Endothelial cell of umbilical vein (primary cell): ENCODE measurements around the gene KRT78. TPM values are rescaled to one million over a fixed set of nuclear protein-coding genes. Genes with fewer than 3 reads are reported as not detected.

Source experiments
- BruUV-seq: library from RNA; stranded (reverse); fragments of 400-500 nt; replicated peaks from 2 replicates; lab custom pipeline; 2021; lab: Mats Ljungman, UMichigan
- CTCF ChIA-PET: fragments of 300-600, 350-600 bp; sonication (Branson Sonifier 250); formaldehyde crosslinking; loops from one replicate; lab custom pipeline; 2021; ENCODE audit warnings: antibody characterized with exemption, inconsistent platforms; lab: Charles Lee
- POLR2A ChIA-PET: fragments of 300-600, 350-600 bp; sonication (Branson Sonifier 250); formaldehyde crosslinking; loops from one replicate; lab custom pipeline; 2021; ENCODE audit warnings: antibody characterized with exemption, inconsistent platforms; lab: Charles Lee
- DNase-seq: peaks from one replicate; pipeline ENCODE4 v3.0.0-alpha.2; 2011; ENCODE audit warnings: low read depth, low spot score
- FAIRE-seq: peaks from 2 replicates; lab custom pipeline; 2011; peaks lifted over from hg19 to GRCh38; lab: Jason Lieb, UNC
- H2AFZ ChIP-seq: 2 replicates; pipeline ENCODE4 v1.6.0; 2012; ENCODE audit warnings: low read depth, low read length, control low read depth, inconsistent platforms
- H3K27ac ChIP-seq: 2 replicates; pipeline ENCODE4 v1.5.1; 2011; ENCODE audit warnings: low read depth, mild to moderate bottlenecking, control low read depth, low read length, moderate library complexity; ENCODE audit not compliant: insufficient read depth
- H3K27me3 ChIP-seq, 2 experiments: 2 replicates each; pipeline versions ENCODE4 v1.6.0 to v1.6.1; 2011; ENCODE audit warnings: low read length in 2 of 2, mixed read lengths in 1 of 2; ENCODE audit not compliant: control insufficient read depth in 2 of 2, insufficient read depth in 2 of 2
- H3K36me3 ChIP-seq, 2 experiments: 2 replicates in 1 of 2; 3 replicates in 1 of 2; pipeline ENCODE4 v1.5.1; 2011; ENCODE audit warnings: low read length in 2 of 2, mild to moderate bottlenecking in 1 of 2, moderate library complexity in 1 of 2; ENCODE audit not compliant: control insufficient read depth in 2 of 2, insufficient read depth in 2 of 2; ENCODE audit errors: extremely low read depth in 1 of 2
- H3K4me1 ChIP-seq: 3 replicates; pipeline ENCODE4 v1.5.1; 2011; ENCODE audit warnings: mild to moderate bottlenecking, low read length; ENCODE audit not compliant: control insufficient read depth, insufficient read depth; ENCODE audit errors: extremely low read depth
- H3K4me2 ChIP-seq: 2 replicates; pipeline ENCODE4 v1.6.1; 2011; ENCODE audit warnings: low read length, control low read depth, mixed read lengths; ENCODE audit not compliant: insufficient read depth
- H3K4me3 ChIP-seq, 3 experiments: fragments of 200-600 bp in 1 of 3; sonication (generic), shearing (Covaris generic) in 1 of 3; replicated peaks in 1 of 3; 2 replicates each; pipeline ENCODE4 v1.5.1; 2011 to 2016; ENCODE audit warnings: control low read depth in 3 of 3, low read length in 3 of 3, mild to moderate bottlenecking in 2 of 3, inconsistent platforms in 1 of 3, low read depth in 1 of 3, moderate library complexity in 1 of 3; ENCODE audit not compliant: insufficient read depth in 1 of 3
- H3K79me2 ChIP-seq: 2 replicates; pipeline ENCODE4 v1.6.0; 2012; ENCODE audit warnings: low read length, inconsistent platforms; ENCODE audit not compliant: control insufficient read depth, insufficient read depth
- H3K9ac ChIP-seq: replicated peaks from 2 replicates; pipeline ENCODE3; 2011; ENCODE audit warnings: low read length, control low read depth; ENCODE audit not compliant: insufficient read depth; ENCODE audit errors: extremely low read depth
- H3K9me1 ChIP-seq: replicated peaks from 3 replicates; pipeline ENCODE4 v1.6.0; 2011; ENCODE audit warnings: mild to moderate bottlenecking, low read length; ENCODE audit not compliant: control insufficient read depth, insufficient read depth; ENCODE audit errors: extremely low read depth
- H3K9me3 ChIP-seq: replicated peaks from 2 replicates; pipeline ENCODE4 v1.5.1; 2012; ENCODE audit warnings: low read length, inconsistent platforms; ENCODE audit not compliant: control insufficient read depth, insufficient read depth
- H4K20me1 ChIP-seq: replicated peaks from 2 replicates; pipeline ENCODE3; 2011; ENCODE audit warnings: mild to moderate bottlenecking, low read length; ENCODE audit not compliant: control insufficient read depth, insufficient read depth; ENCODE audit errors: extremely low read depth
- CTCF ChIP-seq, 2 donors: IDR thresholded peaks; 1 replicate in 1 of 2; 2 replicates in 1 of 2; pipeline ENCODE4 v1.5.1; 2011; ENCODE audit warnings: low read length in 2 of 2, mild to moderate bottlenecking in 2 of 2, moderate library complexity in 2 of 2, control low read depth in 1 of 2, inconsistent platforms in 1 of 2, low read depth in 1 of 2; ENCODE audit not compliant: insufficient read depth in 1 of 2; ENCODE audit errors: extremely low read depth in 1 of 2
- EZH2 ChIP-seq: IDR thresholded peaks from 2 replicates; pipeline ENCODE4 v1.6.1; 2012; ENCODE audit warnings: borderline replicate concordance, low read depth, mild to moderate bottlenecking, moderate library complexity, low read length, inconsistent platforms; ENCODE audit not compliant: severe bottlenecking
- FOS ChIP-seq: IDR thresholded peaks from 2 replicates; pipeline ENCODE4 v1.6.1; 2011; ENCODE audit warnings: mild to moderate bottlenecking, low read length, moderate library complexity, borderline replicate concordance; ENCODE audit not compliant: insufficient read depth
- GATA2 ChIP-seq: IDR thresholded peaks from 2 replicates; pipeline ENCODE4 v1.7.0; 2011; ENCODE audit warnings: low read depth, mild to moderate bottlenecking, moderate library complexity, mixed read lengths, low read length; ENCODE audit not compliant: insufficient read length, insufficient read depth
- JUN ChIP-seq: IDR thresholded peaks from 2 replicates; pipeline ENCODE4 v1.6.1; 2011; ENCODE audit warnings: borderline replicate concordance, low read depth; ENCODE audit not compliant: insufficient read length, insufficient read depth
- MAX ChIP-seq: IDR thresholded peaks from 2 replicates; pipeline ENCODE4 v1.6.1; 2011; ENCODE audit not compliant: insufficient read depth, insufficient read length
- MYC ChIP-seq: IDR thresholded peaks from one replicate; pipeline ENCODE4 v1.6.1; 2011; ENCODE audit warnings: mild to moderate bottlenecking, low read depth, low read length
- POLR2A ChIP-seq: IDR thresholded peaks from 2 replicates; pipeline ENCODE4 v1.6.1; 2012; ENCODE audit warnings: low read depth, mild to moderate bottlenecking, control low read depth, low read length
- POLR2AphosphoS5 ChIP-seq: IDR thresholded peaks from 2 replicates; pipeline ENCODE4 v1.6.1; 2012; ENCODE audit warnings: low read depth, mild to moderate bottlenecking, control low read depth, low read length, moderate library complexity; ENCODE audit not compliant: insufficient read depth
- dilution Hi-C: fragments of 300-500 bp; cut with MboI; formaldehyde crosslinking; loops from one replicate; pipeline ENCODE4 v1.15.0; 2019; ENCODE audit warnings: low sequenced_read_pairs; ENCODE audit not compliant: extremely low pct_ligation_motif_present
- intact Hi-C: fragments of 100-400 bp; cut with micrococcal nuclease; formaldehyde crosslinking; loops from one replicate; pipeline ENCODE4 v1.10.0; 2022
- polyA plus RNA-seq, 4 experiments: library from polyadenylated mRNA; depleted of rRNA in 3 of 4; stranded (reverse) in 3 of 4; unstranded in 1 of 4; fragments of >200 nt; gene quantifications; 2 replicates each; pipeline versions ENCODE4 v1.2.1 to v1.2.3, GENCODE V29; 2011 to 2012; ENCODE audit warnings: missing spikeins in 1 of 4
- total RNA-seq: library from RNA; stranded (reverse); gene quantifications from 2 replicates; pipeline ENCODE4 v1.2.3, GENCODE V29; 2021

The KRT78 gene
- total and polyA plus RNA-seq, 2 donors (not counting 3 experiments of a cell fraction or from before 2014, with no cell fraction given) = not detected

DNA sequence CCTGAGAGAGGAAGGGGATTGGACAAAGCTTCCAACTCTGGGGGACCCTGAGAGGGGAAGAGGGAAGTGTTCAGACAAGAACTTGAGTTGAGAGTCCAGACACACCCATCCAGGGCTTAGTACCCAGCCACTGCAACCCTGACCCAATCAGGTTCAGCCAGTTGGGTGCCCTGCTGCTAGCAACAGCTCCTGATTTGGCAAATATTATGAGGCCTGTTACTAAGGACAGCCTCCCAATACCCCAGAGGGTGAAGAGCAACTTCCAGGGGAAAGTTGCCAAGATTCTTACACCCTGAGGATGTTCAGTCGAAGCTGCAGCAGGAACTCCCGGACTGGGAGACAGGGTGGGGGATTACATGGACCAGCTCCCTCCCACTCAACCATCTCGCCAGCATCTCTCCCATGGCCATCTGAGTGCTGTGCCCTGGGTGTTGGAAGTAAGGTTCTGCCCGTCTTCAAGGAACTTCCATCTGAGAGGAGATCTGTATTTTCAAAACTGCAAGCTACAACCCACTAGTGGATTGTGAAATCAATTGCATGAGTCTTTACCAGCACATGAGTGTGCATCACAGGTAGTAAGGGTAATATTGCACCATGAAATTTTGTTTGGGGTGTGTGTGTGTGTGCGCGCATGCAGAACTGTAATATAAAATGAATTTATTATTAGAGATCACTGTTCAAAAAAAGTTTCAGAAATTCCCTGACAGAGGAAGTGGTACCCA, 11.5 kb upstream of the KRT78 start:
- Histone ChIP-seq H3K9me1 (no peaks in the 10 kb centered on the region), H3K36me3 (no peaks in the 10 kb centered on the region), H3K79me2 (no peaks in the 10 kb centered on the region), H3K4me1 (no peaks in the 10 kb centered on the region), H3K27ac (no peak overlapping the region), H3K9me3 (no peaks in the 10 kb centered on the region), H3K4me3 (no peak overlapping the region), H3K27me3 (peaks cover 0 to 3% of the 10 kb centered on the region in 2 experiments), H3K4me2 (no peak overlapping the region), H2AFZ (no peak overlapping the region), H3K9ac (no peak overlapping the region), H4K20me1 (no peaks in the 10 kb centered on the region)
- TF ChIP-seq GATA2 = no peak
- no TSS peak for BruUV-seq
- ChIA-PET CTCF (interaction anchor here (0.9 kb wide), 1 partner anchor 231 kb away, joined by 3 read pairs; no protein-coding TSS in a partner anchor), POLR2A (no interaction called here)
- no peak for DNase-seq
- dilution Hi-C loops = no loop called here
- no peak for FAIRE-seq
- intact Hi-C loops = loop anchor here (10.0 kb wide), 1 partner anchor 165 kb away; no protein-coding TSS in a partner anchor

DNA sequence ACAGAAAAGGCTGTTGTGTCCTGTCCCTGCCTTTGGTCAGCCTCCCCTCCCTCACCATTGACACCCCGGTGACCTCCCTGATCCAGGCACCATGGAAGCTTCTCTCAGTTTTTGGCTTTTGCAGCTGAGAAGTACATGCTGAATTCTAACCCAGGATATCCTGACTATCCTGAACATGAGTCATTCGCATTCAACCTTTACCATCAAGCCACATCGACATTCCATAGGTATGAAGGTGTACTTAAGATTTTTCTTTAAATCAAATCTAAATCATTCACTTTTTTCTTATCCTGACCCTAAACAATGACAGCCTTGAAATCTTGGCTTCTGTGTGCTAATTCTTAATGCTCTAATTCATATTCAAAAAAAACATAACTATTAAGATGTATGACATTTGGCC, 8.7 kb upstream of the KRT78 start:
- Histone ChIP-seq H3K27ac (no peak overlapping the region), H3K9ac (no peak overlapping the region), H3K27me3 (peaks cover 0 to 4% of the 10 kb centered on the region in 2 experiments), H3K9me1 (no peaks in the 10 kb centered on the region), H2AFZ (no peak overlapping the region), H3K4me2 (no peak overlapping the region), H3K36me3 (no peaks in the 10 kb centered on the region), H4K20me1 (no peaks in the 10 kb centered on the region), H3K4me3 (no peak overlapping the region), H3K9me3 (no peaks in the 10 kb centered on the region), H3K79me2 (no peaks in the 10 kb centered on the region), H3K4me1 (no peaks in the 10 kb centered on the region)
- DNase-seq = no peak
- intact Hi-C loops = no loop called here
- TF ChIP-seq JUN (no peak), POLR2A (no peak), EZH2 (no peak), MAX (no peak), POLR2AphosphoS5 (no peak), FOS (no peak), GATA2 (no peak), CTCF (IDR thresholded peaks at IDR 0.05; ENCODE audit: extremely low read depth in 1 of 2, insufficient read depth in 1 of 2, low read depth in 1 of 2, low read length in 2 of 2) (no peak), MYC (no peak)
- ChIA-PET CTCF (interaction anchor here (1.7 kb wide), 2 partner anchors 8 to 13 kb away, joined by 4 to 8 read pairs; no protein-coding TSS in a partner anchor), POLR2A (no interaction called here)
- BruUV-seq = no TSS peak
- dilution Hi-C loops = no loop called here
- FAIRE-seq = no peak
